Measurements from ENCODE around the gene UTP11. TPM values are rescaled to one million over a fixed set of nuclear protein-coding genes. Genes with fewer than 3 reads are reported as not detected.

The UTP11 gene
- total and polyA plus RNA-seq, 2 donors (not counting 3 experiments of a cell fraction or from before 2014, with no cell fraction given) = 20.1 to 54.1 TPM

DNA sequence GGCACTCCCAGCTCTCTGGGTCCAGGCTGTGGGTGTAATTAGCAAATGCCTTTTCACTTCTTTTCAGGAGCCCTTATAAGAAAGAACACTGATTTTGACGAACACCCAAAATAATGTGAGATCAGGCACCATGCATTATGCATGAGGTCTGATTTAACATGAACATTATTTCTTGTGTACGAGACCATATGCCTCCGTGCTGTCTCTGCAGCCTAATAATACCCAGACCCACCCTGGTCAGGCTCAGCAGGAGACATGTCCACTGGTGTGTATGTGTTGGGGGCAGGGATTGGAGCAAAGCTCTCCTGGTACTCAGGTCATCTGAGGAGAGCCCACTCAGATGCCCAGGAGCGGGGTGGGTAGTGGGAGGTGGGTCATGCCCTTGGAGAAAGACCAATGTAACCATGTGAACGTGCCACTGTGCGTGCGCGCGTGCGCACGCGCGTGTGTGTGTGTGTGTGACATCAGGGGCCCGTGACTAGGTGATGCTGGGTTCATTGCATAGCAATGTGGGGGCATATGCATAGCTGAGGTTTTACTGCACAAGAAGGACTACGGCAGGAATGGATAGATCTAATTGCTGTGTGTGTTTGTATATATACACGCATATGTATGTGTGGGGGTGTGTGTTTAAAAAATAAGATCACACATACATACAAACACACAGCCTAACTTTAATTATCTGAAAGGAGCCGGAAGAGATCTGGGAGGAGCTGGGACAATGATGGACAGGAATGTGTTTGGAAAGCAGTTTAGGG lies 27.0 kb downstream of the UTP11 start:
- H3K9ac ChIP-seq (replicated peaks; ENCODE audit: extremely low read depth, insufficient read depth, low read length) = no peak overlapping the region
- DNase-seq (ENCODE audit: low read depth, low spot score) (no peak), FAIRE-seq (no peak)
- POLR2A ChIA-PET = no interaction called here
- BruUV-seq (replicated peaks) = no TSS peak
- dilution Hi-C loops (cut with MboI; ENCODE audit: extremely low pct_ligation_motif_present, low sequenced_read_pairs) (no loop called here), intact Hi-C loops (cut with micrococcal nuclease) (no loop called here)
- peaks cover 34 to 39% of the 10 kb centered on the region in 2 experiments for H3K27me3 ChIP-seq (ENCODE audit: control insufficient read depth in 2 of 2, insufficient read depth in 2 of 2, low read length in 2 of 2)
- TF ChIP-seq POLR2A (IDR thresholded peaks at IDR 0.05; ENCODE audit: low read depth, low read length) (no peak), EZH2 (IDR thresholded peaks at IDR 0.05; ENCODE audit: borderline replicate concordance, low read depth, low read length, severe bottlenecking) (no peak), MYC (IDR thresholded peaks at IDR 0.05; ENCODE audit: low read depth, low read length) (no peak), POLR2AphosphoS5 (IDR thresholded peaks at IDR 0.05; ENCODE audit: insufficient read depth, low read depth, low read length) (no peak)
- TF ChIP-seq, protein P1, sequence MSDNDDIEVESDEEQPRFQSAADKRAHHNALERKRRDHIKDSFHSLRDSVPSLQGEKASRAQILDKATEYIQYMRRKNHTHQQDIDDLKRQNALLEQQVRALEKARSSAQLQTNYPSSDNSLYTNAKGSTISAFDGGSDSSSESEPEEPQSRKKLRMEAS (IDR thresholded peaks at IDR 0.05; ENCODE audit: insufficient read depth, insufficient read length) = no peak
- no peaks in the 10 kb centered on the region for H4K20me1 ChIP-seq (replicated peaks; ENCODE audit: control insufficient read depth, extremely low read depth, insufficient read depth, low read length)
- no peak overlapping the region for H3K4me3 ChIP-seq (replicated peaks in 1 of 3; ENCODE audit: insufficient read depth in 1 of 3, low read depth in 1 of 3, low read length in 3 of 3)
- peaks cover under 1% of the 10 kb centered on the region for H3K4me1 ChIP-seq (ENCODE audit: control insufficient read depth, extremely low read depth, insufficient read depth, low read length)
- no peaks in the 10 kb centered on the region for H3K9me3 ChIP-seq (replicated peaks; ENCODE audit: control insufficient read depth, insufficient read depth, low read length)
- no peaks in the 10 kb centered on the region for H3K36me3 ChIP-seq (ENCODE audit: control insufficient read depth in 2 of 2, extremely low read depth in 1 of 2, insufficient read depth in 2 of 2, low read length in 2 of 2)
- no peak overlapping the region for H3K27ac ChIP-seq (ENCODE audit: insufficient read depth, low read depth, low read length)
- H3K79me2 ChIP-seq (ENCODE audit: control insufficient read depth, insufficient read depth, low read length) = no peaks in the 10 kb centered on the region
- no peak overlapping the region for H2AFZ ChIP-seq (ENCODE audit: low read depth, low read length)
- CTCF ChIA-PET = interaction anchor here (1.2 to 3.4 kb wide), 4 partner anchors 12 to 795 kb away, joined by 4 to 20 read pairs (median 10); no protein-coding TSS in a partner anchor
- H3K9me1 ChIP-seq (replicated peaks; ENCODE audit: control insufficient read depth, extremely low read depth, insufficient read depth, low read length) = no peaks in the 10 kb centered on the region
- H3K4me2 ChIP-seq (ENCODE audit: insufficient read depth, low read length) = no peak overlapping the region
